Keratinocyte (primary cell): ENCODE results near the gene C17orf75. TPM values are rescaled to one million over a fixed set of nuclear protein-coding genes. Genes with fewer than 3 reads are reported as not detected.

Source experiments
- DNase-seq: peaks from one replicate; pipeline ENCODE4 v3.0.0-alpha.2; 2011; ENCODE audit warnings: low read depth, missing footprints, low spot score
- FAIRE-seq: peaks from 2 replicates; lab custom pipeline; 2011; peaks lifted over from hg19 to GRCh38; lab: Jason Lieb, UNC
- H2AFZ ChIP-seq: 2 replicates; pipeline ENCODE4 v1.6.0; 2012; ENCODE audit warnings: low read length, control low read depth, inconsistent platforms; ENCODE audit not compliant: control insufficient read depth
- H3K27ac ChIP-seq: 2 replicates; pipeline ENCODE4 v1.5.1; 2011; ENCODE audit warnings: low read length; ENCODE audit not compliant: control insufficient read depth, insufficient read depth
- H3K27me3 ChIP-seq: 3 replicates; pipeline ENCODE4 v1.6.0; 2011; ENCODE audit warnings: low read length; ENCODE audit not compliant: control insufficient read depth, insufficient read depth; ENCODE audit errors: extremely low read depth
- H3K36me3 ChIP-seq, 2 experiments: 2 replicates in 1 of 2; 3 replicates in 1 of 2; pipeline ENCODE4 v1.5.1; 2011; ENCODE audit warnings: low read length in 2 of 2, mild to moderate bottlenecking in 1 of 2; ENCODE audit not compliant: control insufficient read depth in 2 of 2, insufficient read depth in 2 of 2; ENCODE audit errors: extremely low read depth in 1 of 2
- H3K4me1 ChIP-seq: 3 replicates; pipeline ENCODE4 v1.5.1; 2011; ENCODE audit warnings: low read length; ENCODE audit not compliant: control insufficient read depth, insufficient read depth; ENCODE audit errors: extremely low read depth
- H3K4me2 ChIP-seq: 3 replicates; pipeline ENCODE4 v1.6.0; 2011; ENCODE audit warnings: low read depth, low read length; ENCODE audit not compliant: control insufficient read depth, insufficient read depth; ENCODE audit errors: extremely low read depth
- H3K4me3 ChIP-seq, 3 experiments: fragments of 200-600 bp in 1 of 3; sonication (generic) in 1 of 3; 2 replicates in 2 of 3; 3 replicates in 1 of 3; pipeline ENCODE4 v1.5.1; 2011 to 2016; ENCODE audit warnings: low read length in 3 of 3, mild to moderate bottlenecking in 3 of 3, control low read depth in 2 of 3, inconsistent platforms in 1 of 3, low read depth in 1 of 3, mixed read lengths in 1 of 3, mixed run types in 1 of 3, moderate library complexity in 1 of 3; ENCODE audit not compliant: control insufficient read depth in 2 of 3, insufficient read depth in 2 of 3; ENCODE audit errors: extremely low read depth in 1 of 3
- H3K79me2 ChIP-seq: 2 replicates; pipeline ENCODE4 v1.6.0; 2012; ENCODE audit warnings: low read length; ENCODE audit not compliant: control insufficient read depth, insufficient read depth
- H3K9ac ChIP-seq: 3 replicates; pipeline ENCODE4 v1.6.0; 2011; ENCODE audit warnings: low read length; ENCODE audit not compliant: control insufficient read depth, insufficient read depth; ENCODE audit errors: extremely low read depth
- H3K9me1 ChIP-seq: 3 replicates; pipeline ENCODE4 v1.6.0; 2011; ENCODE audit warnings: low read length; ENCODE audit not compliant: control insufficient read depth, insufficient read depth; ENCODE audit errors: extremely low read depth
- H3K9me3 ChIP-seq: 2 replicates; pipeline ENCODE4 v1.5.1; 2012; ENCODE audit warnings: low read depth, low read length; ENCODE audit not compliant: control insufficient read depth
- H4K20me1 ChIP-seq: 3 replicates; pipeline ENCODE4 v1.6.0; 2011; ENCODE audit warnings: low read length; ENCODE audit not compliant: control insufficient read depth, insufficient read depth; ENCODE audit errors: extremely low read depth
- CTCF ChIP-seq, 3 experiments: IDR thresholded peaks in 1 of 3; conservative IDR thresholded peaks in 1 of 3; optimal IDR thresholded peaks in 1 of 3; 2 replicates in 2 of 3; 3 replicates in 1 of 3; pipeline versions ENCODE3 to v1.5.1; 2011; ENCODE audit warnings: low read length in 3 of 3, mild to moderate bottlenecking in 3 of 3, moderate library complexity in 2 of 3, control low read depth in 1 of 3, inconsistent platforms in 1 of 3; ENCODE audit not compliant: insufficient read depth in 2 of 3; ENCODE audit errors: extremely low read depth in 1 of 3
- EZH2 ChIP-seq: IDR thresholded peaks from one replicate; pipeline ENCODE4 v1.6.1; 2012; ENCODE audit warnings: inconsistent platforms, mild to moderate bottlenecking, low read length, moderate library complexity
- dilution Hi-C: fragments of 300-500 bp; cut with MboI; formaldehyde crosslinking; loops from one replicate; pipeline ENCODE4 v1.7.0; 2020; ENCODE audit warnings: low sequenced_read_pairs; ENCODE audit not compliant: extremely low pct_ligation_motif_present
- polyA plus RNA-seq, 5 experiments: library from polyadenylated mRNA; depleted of rRNA in 3 of 5; stranded (reverse) in 3 of 5; stranded (forward) in 1 of 5; unstranded in 1 of 5; fragments of >200 nt; gene quantifications; 1 replicate in 1 of 5; 2 replicates in 3 of 5; 3 replicates in 1 of 5; pipeline versions ENCODE4 v1.2.1 to v1.2.3, GENCODE V29; 2011 to 2012; ENCODE audit warnings: missing spikeins in 2 of 5, low read depth in 1 of 5, low replicate concordance in 1 of 5

Gene C17orf75
- polyA plus RNA-seq, 1 donor (not counting 4 experiments of a cell fraction or from before 2014, with no cell fraction given), result 18.7 TPM

GRCh38 chr17:32285746-32286517 lies 56.0 kb downstream of the C17orf75 start:
- Histone ChIP-seq H3K27ac (no peak overlapping the region), H3K9ac (no peak overlapping the region), H3K79me2 (no peaks in the 10 kb centered on the region), H3K4me2 (no peak overlapping the region), H2AFZ (no peak overlapping the region), H3K9me1 (no peaks in the 10 kb centered on the region), H3K27me3 (peaks cover 13% of the 10 kb centered on the region), H3K4me3 (no peak overlapping the region), H4K20me1 (no peaks in the 10 kb centered on the region), H3K9me3 (no peaks in the 10 kb centered on the region), H3K4me1 (no peaks in the 10 kb centered on the region), H3K36me3 (no peaks in the 10 kb centered on the region)
- dilution Hi-C loops, result no loop called here
- no peak for FAIRE-seq
- DNase-seq, result no peak
- TF ChIP-seq EZH2 (no peak), CTCF (optimal IDR thresholded peaks at IDR 0.05 in 1 of 3, IDR thresholded peaks at IDR 0.05 in 1 of 3, conservative IDR thresholded peaks at IDR 0.05 in 1 of 3; ENCODE audit: extremely low read depth in 1 of 3, insufficient read depth in 2 of 3, low read length in 3 of 3) (no peak)

- Histone ChIP-seq H3K4me2 (no peak overlapping the region), H2AFZ (no peak overlapping the region), H3K4me3 (no peak overlapping the region), H3K27me3 (peaks cover 13% of the 10 kb centered on the region), H3K36me3 (no peaks in the 10 kb centered on the region), H3K4me1 (no peaks in the 10 kb centered on the region), H3K9me1 (no peaks in the 10 kb centered on the region), H3K27ac (no peak overlapping the region), H3K9ac (no peak overlapping the region), H4K20me1 (no peaks in the 10 kb centered on the region), H3K9me3 (no peaks in the 10 kb centered on the region), H3K79me2 (no peaks in the 10 kb centered on the region)
- TF ChIP-seq EZH2, result no peak
- no peak for TF ChIP-seq CTCF (optimal IDR thresholded peaks at IDR 0.05 in 1 of 3, IDR thresholded peaks at IDR 0.05 in 1 of 3, conservative IDR thresholded peaks at IDR 0.05 in 1 of 3; ENCODE audit: extremely low read depth in 1 of 3, insufficient read depth in 2 of 3, low read length in 3 of 3)
- dilution Hi-C loops, result no loop called here
- no peak for FAIRE-seq
- no peak for DNase-seq
Measured at GRCh38 chr17:32285306-32285705, 56.7 kb downstream of the C17orf75 start.
